Mesenteric fat pad (tissue), 1 donor: ENCODE data around the gene ABHD17A. TPM values are rescaled to one million over a fixed set of nuclear protein-coding genes. Genes with fewer than 3 reads are reported as not detected.
"Not testable (repeated sequence)": the region's sequence is repeated elsewhere in the genome, so short reads cannot be mapped to it uniquely, and the experiment has no call there.

ENCODE experiments used
- DNase-seq: peaks from one replicate; pipeline ENCODE4 v3.0.0-alpha.2; 2020; ENCODE audit warnings: low spot score
- total RNA-seq: library from RNA; stranded (reverse); fragmentation: NEBNext Ultra II Directional; extraction: Animal tissue kit (Norgen Biotek cat#: 25700); gene quantifications from one replicate; pipeline ENCODE4 v1.2.1, GENCODE V29; 2021
- donor health status: DM: yes; HTN: yes; CAD: no.

ABHD17A gene
- total RNA-seq, 1 donor from 2014 or later = 67.2 TPM

DNA sequence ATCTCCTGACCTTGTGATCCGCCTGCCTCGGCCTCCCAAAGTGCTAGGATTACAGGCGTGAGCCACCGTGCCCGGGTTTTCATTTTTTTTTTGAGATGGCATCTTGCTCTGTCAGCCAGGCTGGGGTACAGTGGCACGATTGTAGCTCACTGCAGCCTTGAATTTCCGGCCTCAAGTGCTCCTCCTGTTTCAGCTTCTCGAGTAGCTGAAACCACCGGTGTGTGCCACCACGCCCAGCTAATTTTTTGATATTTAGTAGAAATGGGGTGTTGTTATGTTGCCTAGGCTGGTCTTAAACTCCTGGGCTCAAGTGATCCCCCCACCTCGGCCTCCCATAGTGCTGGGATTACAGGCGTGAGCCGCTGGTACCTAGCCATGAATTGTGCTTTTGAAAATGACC, 25.8 kb upstream of the ABHD17A start:
- DNase-seq = no peak

- DNase-seq = no peak
These were observed 24.9 kb upstream of the ABHD17A start for GRCh38 chr19:1910177-1910576.

DNA sequence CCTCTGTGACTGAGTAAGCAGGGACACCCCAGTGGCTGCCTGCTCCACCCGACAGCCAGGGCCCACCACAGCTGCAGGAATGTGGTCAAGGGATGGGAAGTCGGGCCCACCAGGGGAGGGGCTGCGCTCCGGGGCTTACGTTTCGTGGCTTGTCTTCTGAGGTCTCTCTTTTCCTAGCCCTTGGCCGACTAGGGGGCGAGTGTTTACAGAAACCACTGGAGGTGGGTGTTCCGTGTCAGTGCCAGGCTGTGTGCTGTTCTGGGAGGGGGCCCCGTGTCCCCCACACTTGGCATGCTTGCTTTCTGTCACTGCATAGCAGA, 24.4 kb upstream of the ABHD17A start:
- no peak for DNase-seq

DNA sequence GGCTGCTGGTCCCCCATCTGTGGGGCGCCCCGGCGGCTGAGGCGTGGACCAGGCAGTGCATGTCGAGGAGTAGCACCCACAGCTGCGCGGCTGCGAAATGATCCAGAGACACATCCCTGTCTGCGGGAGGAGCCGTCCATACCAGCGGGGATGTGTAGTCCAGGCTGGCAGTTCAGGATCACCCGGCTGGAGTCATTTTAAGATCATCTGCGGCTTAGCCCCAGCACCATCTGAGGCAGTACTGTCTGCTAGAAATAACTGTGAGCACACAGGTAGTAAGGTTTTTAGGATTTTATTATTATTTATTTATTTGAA, 23.0 kb upstream of the ABHD17A start:
- no peak for DNase-seq

DNA sequence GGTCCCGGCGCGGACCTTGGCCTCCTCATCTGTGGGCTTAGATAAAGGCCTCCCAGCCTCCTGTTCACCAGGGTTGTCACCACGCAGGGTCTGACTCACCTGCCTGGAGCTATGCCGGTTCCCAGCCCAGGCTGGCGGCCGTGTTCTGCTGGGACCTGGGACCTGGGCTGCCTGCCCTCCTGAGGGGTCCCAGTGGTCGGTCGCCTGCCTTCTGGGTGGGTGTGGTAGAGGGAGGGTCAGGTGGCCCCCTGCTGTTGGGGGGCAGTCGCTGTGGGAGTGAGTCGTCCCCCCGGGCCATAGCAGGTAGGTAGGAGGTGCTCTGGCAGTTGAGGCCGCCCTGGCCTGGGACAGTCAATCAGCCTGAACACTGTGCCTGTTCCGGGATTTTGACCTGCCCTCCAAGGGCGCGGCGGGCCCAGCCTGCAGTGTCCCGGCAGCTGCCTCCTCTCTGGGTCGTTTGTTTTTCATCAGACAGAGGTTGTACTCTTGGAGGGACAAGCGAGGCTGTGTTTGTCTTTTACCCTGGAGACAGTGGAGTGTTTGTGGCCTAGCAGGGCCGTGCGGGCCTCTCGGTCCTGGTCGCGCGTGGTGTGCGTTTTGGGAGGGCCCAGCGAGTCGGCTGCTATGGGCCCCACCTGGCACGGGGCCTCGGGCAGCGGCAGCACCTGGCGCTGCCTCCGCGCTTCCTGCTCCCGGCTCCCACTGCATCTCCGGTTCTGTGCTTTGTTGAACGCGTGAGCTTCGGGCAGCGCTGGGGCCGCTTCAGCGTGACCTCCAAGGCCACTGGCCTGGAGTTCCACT, 22.5 kb upstream of the ABHD17A start:
- no peak for DNase-seq

- no peak for DNase-seq
These were observed 21.8 kb upstream of the ABHD17A start for GRCh38 chr19:1906985-1907562.

DNA sequence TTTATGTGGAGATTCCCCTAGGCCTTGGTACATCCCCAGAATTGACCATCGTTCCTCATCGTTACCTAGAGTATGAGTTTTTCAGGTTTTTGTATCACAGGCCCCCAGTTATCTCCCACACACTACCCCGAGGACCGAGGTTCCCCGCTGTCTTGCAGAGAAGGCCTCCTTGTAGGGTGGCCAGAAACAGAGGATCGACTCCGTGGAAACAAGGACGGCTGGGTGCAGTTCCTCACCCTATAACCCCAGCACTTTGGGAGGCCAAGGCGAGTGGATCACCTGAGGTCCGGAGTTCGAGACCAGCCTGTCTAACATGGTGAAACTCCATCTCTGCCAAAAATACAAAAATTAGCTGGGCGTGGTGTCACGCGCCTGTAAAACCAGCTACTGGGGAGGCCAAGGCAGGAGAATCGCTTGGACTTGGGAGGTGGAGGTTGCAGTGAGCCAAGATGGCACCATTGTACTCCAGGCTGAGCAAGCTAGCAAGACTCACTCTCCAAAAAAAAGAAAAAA, 20.6 kb upstream of the ABHD17A start:
- no peak for DNase-seq

GRCh38 chr19:1905110-1905862, 20.0 kb upstream of the ABHD17A start, which contains the start of the genes ADAT3 and SCAMP4:
TSS of gene ADAT3 (plus strand) at chr19:1905399. CDS start at chr19:1912048, 6,649 bp downstream.
TSS of gene SCAMP4 (plus strand) at chr19:1905399. CDS start at chr19:1915020, 9,621 bp downstream.
- peak; percentile 100 for DNase-seq

DNA sequence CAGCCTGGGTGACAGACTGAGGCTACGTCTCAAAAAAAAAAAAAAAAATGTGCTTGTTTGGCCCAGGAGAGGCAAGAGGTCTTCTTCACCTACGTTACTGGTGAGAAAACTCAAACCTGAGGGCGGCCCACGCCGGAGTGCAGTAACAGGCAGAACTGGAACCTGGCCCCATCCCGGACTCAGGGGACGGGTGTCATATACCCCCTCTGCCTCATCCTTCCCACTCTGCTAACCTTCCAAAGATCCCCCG, 19.5 kb upstream of the ABHD17A start:
- DNase-seq = no peak

DNA sequence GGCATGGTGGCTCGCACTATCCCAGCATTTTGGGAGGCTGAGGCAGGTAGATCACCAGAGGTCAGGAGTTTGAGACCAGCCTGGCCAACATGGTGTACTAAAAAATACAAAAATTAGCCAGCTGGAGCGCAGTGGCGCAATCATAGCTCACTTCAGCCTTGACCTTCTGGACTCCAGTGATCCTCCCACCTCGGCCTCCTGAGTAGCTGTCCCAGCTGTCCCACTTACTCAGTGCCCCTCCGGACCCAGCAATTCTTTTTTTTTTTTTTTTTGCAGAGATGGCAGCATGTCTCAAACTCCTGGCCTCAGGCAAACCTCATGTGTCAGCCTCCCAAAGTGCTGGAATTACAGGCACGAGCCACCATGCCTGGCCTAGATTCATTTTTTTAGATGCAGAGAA, 17.6 kb upstream of the ABHD17A start:
- DNase-seq = no peak

DNA sequence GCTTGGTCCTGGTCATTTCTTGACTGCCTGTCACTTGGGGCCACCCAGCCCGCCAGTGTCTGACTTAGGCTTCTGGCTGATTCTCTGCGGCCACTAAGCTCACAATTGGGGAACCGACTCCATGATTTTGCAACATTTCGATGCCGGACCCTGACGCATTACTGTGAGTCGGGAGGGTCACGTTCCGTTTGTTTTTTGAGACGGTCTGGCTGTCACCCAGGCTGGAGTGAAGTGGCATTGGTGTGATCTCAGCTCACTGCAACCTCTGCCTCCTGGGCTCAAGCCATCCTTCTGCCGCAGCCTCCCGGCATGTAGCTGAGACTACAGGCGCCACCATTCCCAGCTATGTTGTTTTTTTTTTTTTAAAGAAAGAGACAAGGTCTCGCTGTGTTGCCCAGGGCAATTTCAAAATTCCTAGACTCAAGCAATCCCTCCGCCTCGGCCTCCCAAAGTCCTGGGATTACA, 16.7 kb upstream of the ABHD17A start:
- DNase-seq = no peak

DNA sequence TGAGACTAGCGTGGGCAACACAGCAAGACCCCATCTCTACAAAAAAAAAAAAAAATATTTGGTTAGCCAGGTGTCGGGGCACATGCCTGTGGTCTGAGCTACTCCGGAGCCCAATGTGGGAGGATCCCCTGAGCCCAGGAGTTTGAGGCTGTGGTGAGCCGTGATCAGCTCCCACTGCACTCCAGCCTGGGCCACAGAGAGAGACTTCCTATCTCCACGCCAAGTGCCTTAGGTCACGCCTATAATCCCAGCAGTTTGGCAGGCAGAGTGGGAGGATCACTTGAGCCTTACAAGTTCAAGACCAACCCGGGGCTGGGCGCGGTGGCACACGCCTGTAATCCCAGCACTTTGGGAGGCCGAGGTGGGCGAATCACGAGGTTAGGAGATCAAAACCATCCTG, 11.2 kb upstream of the ABHD17A start:
- DNase-seq = no peak

DNA sequence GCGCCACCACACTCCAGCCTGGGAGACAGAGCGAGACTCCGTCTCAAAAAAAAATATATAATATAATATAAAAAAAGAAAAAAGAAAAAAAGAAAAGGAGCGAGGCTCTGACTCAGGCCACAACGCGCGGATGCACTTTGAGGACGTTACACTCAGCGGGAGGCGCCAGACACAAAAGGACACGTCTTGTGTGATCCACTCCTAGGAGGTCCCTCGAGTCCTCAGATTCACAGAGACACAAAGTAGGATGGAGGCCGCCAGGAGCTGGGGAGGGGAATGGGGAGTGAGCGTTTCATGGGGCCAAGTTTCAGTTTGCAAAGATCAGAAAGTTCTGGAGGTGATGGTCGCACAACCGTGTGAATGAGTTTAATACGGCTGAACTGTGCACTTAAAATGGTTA, 8.5 kb upstream of the ABHD17A start:
- DNase-seq = no peak

GRCh38 chr19:1889907-1890306, 4.6 kb upstream of the ABHD17A start:
- DNase-seq = no peak

GRCh38 chr19:1888385-1888784, 3.1 kb upstream of the ABHD17A start:
- no peak for DNase-seq

DNA sequence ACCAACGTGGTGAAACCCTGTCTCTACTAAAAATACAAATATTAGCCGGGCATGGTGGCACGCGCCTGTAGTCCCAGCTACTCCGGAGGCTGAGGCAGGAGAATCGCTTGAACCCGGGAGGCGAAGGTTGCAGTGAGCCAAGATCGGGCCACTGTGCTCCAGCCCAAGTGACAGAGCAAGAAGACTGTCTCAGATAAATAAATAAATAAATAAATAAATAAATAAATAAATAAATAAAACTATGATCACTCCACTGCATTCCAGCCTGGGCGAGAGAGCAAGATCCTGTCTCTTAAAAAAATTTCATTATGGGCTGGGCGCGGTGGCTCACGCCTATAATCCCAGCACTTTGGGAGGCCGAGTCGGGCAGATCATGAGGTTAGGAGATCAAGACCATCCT, 1.1 kb upstream of the ABHD17A start:
- DNase-seq = not testable (repeated sequence)

- peak; percentile 90 for DNase-seq
These were observed 469 bp downstream of the ABHD17A start for GRCh38 chr19:1884719-1885334.

DNA sequence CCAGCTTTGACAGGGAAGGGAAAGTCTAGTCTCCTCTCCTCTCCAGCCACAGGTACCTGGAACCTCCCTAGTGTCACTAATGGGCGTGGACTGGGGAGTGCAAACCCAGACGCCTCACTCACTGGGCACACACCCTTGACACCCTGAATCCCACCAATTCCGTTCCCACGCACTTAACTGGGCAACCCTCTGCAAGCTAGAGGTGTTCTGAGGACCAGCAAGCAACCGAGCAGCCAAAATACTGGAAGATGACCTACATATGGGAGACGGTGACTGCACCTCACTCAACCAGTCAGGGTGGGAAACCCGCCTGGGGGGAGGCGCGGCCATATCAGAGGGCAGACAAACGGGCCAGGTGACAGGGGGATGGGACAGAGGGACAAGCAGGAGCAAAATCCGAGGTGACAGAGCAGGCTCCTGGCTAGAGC, 991 bp downstream of the ABHD17A start:
- no peak for DNase-seq

DNA sequence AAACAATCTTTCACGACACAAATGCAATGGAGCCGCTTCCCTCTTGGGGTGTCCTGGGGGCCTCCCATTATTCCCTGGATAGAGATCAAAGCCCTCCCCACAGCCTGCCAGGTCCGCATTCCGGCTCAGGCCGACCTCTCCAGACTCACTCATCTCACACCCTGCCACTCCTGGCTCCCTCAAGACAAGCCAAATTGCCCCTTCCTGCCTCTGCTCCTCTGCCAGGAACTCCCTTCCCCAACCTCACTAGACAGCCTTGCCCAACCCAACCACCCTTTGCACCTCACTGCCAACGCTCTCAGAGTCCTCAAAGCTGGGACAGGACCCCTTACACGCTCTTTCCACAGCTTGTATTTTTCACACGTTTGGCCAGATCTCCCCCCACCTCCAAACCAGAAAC, 1.5 kb downstream of the ABHD17A start:
- no peak for DNase-seq

DNA sequence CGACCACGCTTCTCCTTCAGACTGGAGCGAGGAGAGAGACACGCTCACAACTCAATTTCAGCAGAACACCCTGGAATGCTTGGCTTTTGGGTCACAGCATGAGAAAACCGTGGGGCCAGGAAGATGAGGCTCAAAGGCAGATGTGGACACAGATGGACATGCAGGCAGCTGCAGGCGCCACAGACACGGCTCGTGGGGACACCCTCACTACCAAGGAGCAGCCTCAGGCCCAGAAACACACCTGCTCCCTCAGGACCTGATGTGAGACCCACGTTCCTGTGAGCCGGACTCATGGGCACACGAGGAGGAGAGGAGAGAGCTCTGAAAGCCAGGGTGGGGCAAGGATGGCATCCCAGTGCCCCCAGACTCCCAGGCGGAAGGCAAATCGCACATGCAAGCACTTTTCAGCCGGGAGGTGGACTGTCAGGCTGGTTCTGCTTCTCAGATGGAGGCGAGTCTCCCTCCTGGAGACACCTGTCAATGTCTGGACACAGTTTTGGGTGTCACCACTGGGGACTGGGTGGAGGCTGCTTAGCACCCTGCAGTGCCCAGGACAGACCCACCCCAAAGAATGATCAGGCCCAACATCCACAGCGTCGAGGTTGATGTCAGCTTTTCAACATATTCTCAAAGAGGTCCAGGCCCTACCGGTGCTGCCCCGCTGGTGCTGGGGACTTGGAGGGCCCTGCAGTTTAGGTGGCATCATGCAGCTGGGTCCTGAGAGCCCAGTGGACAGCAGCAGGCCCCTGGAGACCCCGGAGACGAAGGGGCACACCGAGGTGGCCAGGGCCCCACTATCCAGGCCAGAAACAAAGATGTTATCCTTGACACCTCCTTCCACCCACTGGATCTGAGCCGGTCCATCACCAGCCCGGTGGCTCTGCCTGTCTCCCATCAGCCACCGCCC, 2.3 kb downstream of the ABHD17A start:
- DNase-seq = no peak
